K562 (cell line): Measurements from ENCODE around the gene CDH12. TPM values are rescaled to one million over a fixed set of nuclear protein-coding genes. Genes with fewer than 3 reads are reported as not detected.

Experiments used
- ATAC-seq: fragments of 200-7000 bp; cut with Tn5 transposase; 3 replicates; pipeline ENCODE4 v1.9.1; 2020; ENCODE audit warnings: moderate library complexity
- BruUV-seq: library from RNA; stranded (reverse); fragments of 400-500 nt; replicated peaks from 2 replicates; lab custom pipeline; 2021; lab: Mats Ljungman, UMichigan
- CTCF ChIA-PET: fragments of 300-600 bp; formaldehyde crosslinking; extraction: SDS; loops from one replicate; lab custom pipeline; 2021; ENCODE audit warnings: low intra/inter-chr PET ratio; lab: Yijun Ruan, JAX
- POLR2A ChIA-PET: fragments of 300-600, 350-650 bp; sonication (Branson Sonifier 250); formaldehyde crosslinking; extraction: SDS; loops from one replicate; lab custom pipeline; 2021; ENCODE audit warnings: antibody characterized with exemption, inconsistent platforms; lab: Yijun Ruan, JAX
- DNase-seq, 4 experiments: peaks; one replicate each; pipeline versions ENCODE4 v3.0.0 to v3.0.0-alpha.2; 2011 to 2018; ENCODE audit warnings: low spot score in 3 of 4, mixed read lengths in 3 of 4; ENCODE audit errors: extremely low read depth in 1 of 4
- FAIRE-seq: peaks from 2 replicates; lab custom pipeline; 2011; peaks lifted over from hg19 to GRCh38; lab: Jason Lieb, UNC
- H2AFZ ChIP-seq: 2 replicates; pipeline ENCODE4 v1.6.0; 2011; ENCODE audit warnings: low read depth, low read length, control low read depth, inconsistent platforms
- H3K27ac ChIP-seq: fragments of 200-600 bp; 3 replicates; pipeline ENCODE4 v1.8.0; 2011; ENCODE audit warnings: low read depth, mild to moderate bottlenecking, control low read depth, inconsistent platforms, low read length, moderate library complexity, mixed read lengths; ENCODE audit errors: extremely low read depth
- H3K27me3 ChIP-seq, 2 experiments: fragments of 300-600 bp in 1 of 2; 2 replicates in 1 of 2; 3 replicates in 1 of 2; pipeline versions ENCODE4 v1.6.0 to v1.8.0; 2011; ENCODE audit warnings: inconsistent platforms in 2 of 2, low read length in 2 of 2, mild to moderate bottlenecking in 1 of 2, mixed read lengths in 1 of 2, moderate library complexity in 1 of 2; ENCODE audit not compliant: control insufficient read depth in 2 of 2, insufficient read depth in 2 of 2
- H3K36me3 ChIP-seq: fragments of 300-600 bp; 3 replicates; pipeline ENCODE4 v1.8.0; 2011; ENCODE audit warnings: mild to moderate bottlenecking, low read length, inconsistent platforms; ENCODE audit not compliant: control insufficient read depth, insufficient read depth
- H3K4me1 ChIP-seq, 2 experiments: fragments of 200-600 bp in 1 of 2; replicated peaks in 1 of 2; 2 replicates in 1 of 2; 3 replicates in 1 of 2; pipeline versions ENCODE4 v1.5.1 to v1.8.0; 2011; ENCODE audit warnings: inconsistent platforms in 2 of 2, low read length in 2 of 2, mild to moderate bottlenecking in 1 of 2, mixed read lengths in 1 of 2, moderate library complexity in 1 of 2; ENCODE audit not compliant: control insufficient read depth in 2 of 2, insufficient read depth in 2 of 2
- H3K4me2 ChIP-seq: 2 replicates; pipeline ENCODE4 v1.6.1; 2011; ENCODE audit warnings: low read length, control low read depth, inconsistent platforms, mixed read lengths; ENCODE audit not compliant: insufficient read depth
- H3K4me3 ChIP-seq: fragments of 200-600 bp; sonication (generic), shearing (Covaris generic); 2 replicates; pipeline ENCODE4 v1.5.1; 2016; ENCODE audit warnings: control low read depth, inconsistent platforms
- H3K79me2 ChIP-seq: fragments of 200-600 bp; 3 replicates; pipeline ENCODE4 v1.8.0; 2011; ENCODE audit warnings: low read length, inconsistent platforms; ENCODE audit not compliant: control insufficient read depth, insufficient read depth
- H3K9ac ChIP-seq, 2 experiments: 2 replicates each; pipeline versions ENCODE4 v1.6.0 to v1.6.1; 2011; ENCODE audit warnings: low read depth in 2 of 2, low read length in 2 of 2, control low read depth in 1 of 2, inconsistent platforms in 1 of 2, mild to moderate bottlenecking in 1 of 2, mixed read lengths in 1 of 2; ENCODE audit not compliant: insufficient read depth in 1 of 2
- H3K9me1 ChIP-seq: one replicate; pipeline ENCODE4 v1.6.0; 2011; ENCODE audit warnings: inconsistent platforms, mild to moderate bottlenecking, low read length, moderate library complexity; ENCODE audit not compliant: control insufficient read depth, insufficient read depth
- H3K9me3 ChIP-seq: replicated peaks from 2 replicates; pipeline ENCODE4 v1.5.1; 2011; ENCODE audit warnings: low read depth, low read length, inconsistent platforms; ENCODE audit not compliant: control insufficient read depth, insufficient read depth
- H4K20me1 ChIP-seq: replicated peaks from 2 replicates; pipeline ENCODE4 v1.6.1; 2011; ENCODE audit warnings: low read length, inconsistent platforms, mixed read lengths; ENCODE audit not compliant: control insufficient read depth, insufficient read depth
- CEBPB ChIP-seq: fragments of 450-650 bp; IDR thresholded peaks from 2 replicates; pipeline ENCODE4 v1.6.1; 2016; ENCODE audit warnings: missing genetic modification characterization, missing compliant biosample characterization
- DPF2 ChIP-seq: fragments of 450-650 bp; IDR thresholded peaks from 2 replicates; pipeline ENCODE4 v1.6.1; 2016
- GATAD2B ChIP-seq: fragments of 450-650 bp; IDR thresholded peaks from 2 replicates; pipeline ENCODE4 v1.6.1; 2017; ENCODE audit warnings: mild to moderate bottlenecking, borderline replicate concordance
- KAT2B ChIP-seq: IDR thresholded peaks from one replicate; pipeline ENCODE4 v1.6.1; 2012; ENCODE audit warnings: low read depth, mild to moderate bottlenecking, control low read depth, inconsistent platforms, low read length, moderate library complexity
- NFE2 ChIP-seq: IDR thresholded peaks from 2 replicates; pipeline ENCODE4 v1.6.1; 2014; ENCODE audit warnings: antibody characterized with exemption, low read depth
- RAD21 ChIP-seq, 2 experiments: fragments of 250-450 bp in 1 of 2; fragments of 450-650 bp in 1 of 2; sonication (Bioruptor Pico) in 1 of 2; formaldehyde crosslinking in 1 of 2; IDR thresholded peaks in 1 of 2; conservative IDR thresholded peaks in 1 of 2; 2 replicates each; pipeline versions ENCODE4 v1.4.0 to v1.8.0; 2020 to 2022; ENCODE audit warnings: mild to moderate bottlenecking in 2 of 2, moderate library complexity in 1 of 2
- ZBED1 ChIP-seq: IDR thresholded peaks from 2 replicates; pipeline ENCODE4 v1.6.1; 2014
- WGBS: fragments of 100-300 bp; shearing (Covaris generic); methylation state at CpG from one replicate; pipeline ENCODE4 v1.1.6; 2016; ENCODE audit warnings: low coverage, mixed read lengths; ENCODE audit not compliant: insufficient coverage; ENCODE audit errors: missing lambda C conversion rate; 5-methylcytosine and 5-hydroxymethylcytosine counted together
- in situ Hi-C: fragments of 300-500 bp; cut with MboI; formaldehyde crosslinking; loops from 4 replicates; pipeline ENCODE4 v1.15.0; 2018; ENCODE audit warnings: inconsistent platforms, mixed read lengths
- intact Hi-C: fragments of 100-400 bp; cut with micrococcal nuclease; formaldehyde crosslinking; loops from 2 replicates; pipeline ENCODE4 v1.14.2; 2022
- polyA plus RNA-seq, 8 experiments: library from polyadenylated mRNA; depleted of rRNA in 4 of 8; stranded (reverse) in 5 of 8; unstranded in 3 of 8; fragments of >200 nt; fragmentation: Nextera tagmentation in 2 of 8; fragmentation: Illumina TruSeq in 1 of 8; extraction: Ambion mirVana in 2 of 8; extraction: Trizol in 1 of 8; gene quantifications; 2 replicates each; pipeline versions ENCODE4 v1.2.1 to v1.2.3, GENCODE V29; 2011 to 2014; ENCODE audit warnings: inconsistent platforms in 1 of 8, missing spikeins in 1 of 8
- total RNA-seq, 7 experiments: library from RNA; depleted of rRNA in 6 of 7; stranded (reverse); fragments of >200 nt in 6 of 7; fragmentation: Illumina TruSeq in 2 of 7; extraction: Trizol in 2 of 7; gene quantifications; 2 replicates each; pipeline versions ENCODE4 v1.2.1 to v1.2.3, GENCODE V29; 2011 to 2021; ENCODE audit warnings: low replicate concordance in 1 of 7
- TF ChIP-seq, protein P1 (sequence below): fragments of 450-650 bp; IDR thresholded peaks from 2 replicates; pipeline ENCODE4 v1.6.1; 2018; ENCODE audit warnings: mild to moderate bottlenecking, low read depth; ENCODE audit not compliant: partially characterized antibody
- TF ChIP-seq, protein P2 (sequence below), 3 experiments: fragments of 200-800 bp in 1 of 3; fragments of 250-450 bp in 1 of 3; fragments of 450-650 bp in 1 of 3; sonication (Bioruptor Pico) in 1 of 3; sonication (Bioruptor generic) in 1 of 3; formaldehyde crosslinking in 1 of 3; IDR thresholded peaks; 2 replicates each; pipeline versions ENCODE4 v1.6.1 to v1.8.0; 2016 to 2022; ENCODE audit warnings: mild to moderate bottlenecking in 2 of 3, missing genetic modification characterization in 2 of 3, missing compliant biosample characterization in 1 of 3, moderate library complexity in 1 of 3
- TF ChIP-seq, protein P3 (sequence below): sonication (generic); formaldehyde crosslinking; IDR thresholded peaks from 2 replicates; pipeline ENCODE4 v1.8.0; 2022; ENCODE audit warnings: mild to moderate bottlenecking, missing genetic modification reagents

CDH12 gene
- total and polyA plus RNA-seq, 9 of the 15 experiments (the other 6 are each of a cell fraction or from before 2014, with no cell fraction given): 0.03 to 1.7 (median 0.37) TPM

DNA sequence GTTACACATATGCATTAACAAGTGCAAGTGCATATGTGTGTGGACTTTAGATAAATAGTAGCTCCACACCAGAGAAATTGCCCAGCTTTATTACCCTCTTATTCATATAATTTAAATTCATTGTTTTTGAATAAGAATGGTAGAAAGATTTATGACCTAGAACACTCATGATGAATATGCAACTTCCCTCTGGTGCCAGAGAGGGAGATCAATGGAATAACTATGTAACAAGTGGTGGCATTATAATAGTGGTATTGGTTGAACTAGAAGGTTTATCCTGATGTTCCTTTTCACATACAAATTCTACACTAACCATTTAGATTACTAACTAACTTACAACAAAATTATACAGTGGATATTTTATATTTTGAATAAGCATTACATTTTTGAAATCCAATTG lies 607.4 kb downstream of the CDH12 start (continued):
- TF ChIP-seq, protein P1, sequence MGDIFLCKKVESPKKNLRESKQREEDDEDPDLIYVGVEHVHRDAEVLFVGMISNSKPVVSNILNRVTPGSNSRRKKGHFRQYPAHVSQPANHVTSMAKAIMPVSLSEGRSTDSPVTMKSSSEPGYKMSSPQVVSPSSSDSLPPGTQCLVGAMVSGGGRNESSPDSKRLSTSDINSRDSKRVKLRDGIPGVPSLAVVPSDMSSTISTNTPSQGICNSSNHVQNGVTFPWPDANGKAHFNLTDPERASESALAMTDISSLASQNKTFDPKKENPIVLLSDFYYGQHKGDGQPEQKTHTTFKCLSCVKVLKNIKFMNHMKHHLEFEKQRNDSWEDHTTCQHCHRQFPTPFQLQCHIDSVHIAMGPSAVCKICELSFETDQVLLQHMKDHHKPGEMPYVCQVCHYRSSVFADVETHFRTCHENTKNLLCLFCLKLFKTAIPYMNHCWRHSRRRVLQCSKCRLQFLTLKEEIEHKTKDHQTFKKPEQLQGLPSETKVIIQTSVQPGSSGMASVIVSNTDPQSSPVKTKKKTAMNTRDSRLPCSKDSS: no peak
- TF ChIP-seq KAT2B (no peak), GATAD2B (no peak)
- TF ChIP-seq, protein P2, sequence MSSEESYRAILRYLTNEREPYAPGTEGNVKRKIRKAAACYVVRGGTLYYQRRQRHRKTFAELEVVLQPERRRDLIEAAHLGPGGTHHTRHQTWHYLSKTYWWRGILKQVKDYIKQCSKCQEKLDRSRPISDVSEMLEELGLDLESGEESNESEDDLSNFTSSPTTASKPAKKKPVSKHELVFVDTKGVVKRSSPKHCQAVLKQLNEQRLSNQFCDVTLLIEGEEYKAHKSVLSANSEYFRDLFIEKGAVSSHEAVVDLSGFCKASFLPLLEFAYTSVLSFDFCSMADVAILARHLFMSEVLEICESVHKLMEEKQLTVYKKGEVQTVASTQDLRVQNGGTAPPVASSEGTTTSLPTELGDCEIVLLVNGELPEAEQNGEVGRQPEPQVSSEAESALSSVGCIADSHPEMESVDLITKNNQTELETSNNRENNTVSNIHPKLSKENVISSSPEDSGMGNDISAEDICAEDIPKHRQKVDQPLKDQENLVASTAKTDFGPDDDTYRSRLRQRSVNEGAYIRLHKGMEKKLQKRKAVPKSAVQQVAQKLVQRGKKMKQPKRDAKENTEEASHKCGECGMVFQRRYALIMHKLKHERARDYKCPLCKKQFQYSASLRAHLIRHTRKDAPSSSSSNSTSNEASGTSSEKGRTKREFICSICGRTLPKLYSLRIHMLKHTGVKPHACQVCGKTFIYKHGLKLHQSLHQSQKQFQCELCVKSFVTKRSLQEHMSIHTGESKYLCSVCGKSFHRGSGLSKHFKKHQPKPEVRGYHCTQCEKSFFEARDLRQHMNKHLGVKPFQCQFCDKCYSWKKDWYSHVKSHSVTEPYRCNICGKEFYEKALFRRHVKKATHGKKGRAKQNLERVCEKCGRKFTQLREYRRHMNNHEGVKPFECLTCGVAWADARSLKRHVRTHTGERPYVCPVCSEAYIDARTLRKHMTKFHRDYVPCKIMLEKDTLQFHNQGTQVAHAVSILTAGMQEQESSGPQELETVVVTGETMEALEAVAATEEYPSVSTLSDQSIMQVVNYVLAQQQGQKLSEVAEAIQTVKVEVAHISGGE (CRISPR knock-in tag; IDR thresholded peaks at IDR 0.05): no peak

DNA sequence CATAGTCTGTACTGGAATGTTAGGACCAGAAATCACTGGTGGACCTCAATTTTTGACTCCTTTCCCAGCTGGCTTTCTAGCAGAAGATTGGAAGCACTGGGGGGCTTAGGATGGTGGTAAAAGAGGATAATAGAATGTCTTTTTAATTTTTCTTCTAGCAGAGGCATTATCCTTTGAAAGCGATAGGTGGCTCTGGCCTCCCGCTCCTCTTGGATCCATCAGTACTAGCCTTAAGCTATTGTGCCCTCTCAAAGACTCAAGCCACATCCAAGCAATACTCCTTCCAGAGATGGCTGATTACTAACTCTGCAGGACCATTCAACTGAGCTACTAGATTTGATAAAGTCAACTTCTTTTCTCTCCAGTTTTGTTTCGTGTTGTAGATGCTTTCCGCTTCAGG lies 610.6 kb downstream of the CDH12 start:
- 6% methylated on average over 4 of the region's 4 CpGs for WGBS
- BruUV-seq: no TSS peak
- Histone ChIP-seq H3K36me3 (no peaks in the 10 kb centered on the region), H3K27me3 (no peaks in the 10 kb centered on the region), H3K9ac (no peak overlapping the region), H2AFZ (no peak overlapping the region)
- CTCF ChIA-PET: interaction anchor here (0.6 kb wide), 1 partner anchor 1427 kb away, joined by 3 read pairs; no protein-coding TSS in a partner anchor
- TF ChIP-seq CEBPB (tag): no peak
- no peak for TF ChIP-seq NFE2
- TF ChIP-seq ZBED1: no peak
- TF ChIP-seq, protein P3, sequence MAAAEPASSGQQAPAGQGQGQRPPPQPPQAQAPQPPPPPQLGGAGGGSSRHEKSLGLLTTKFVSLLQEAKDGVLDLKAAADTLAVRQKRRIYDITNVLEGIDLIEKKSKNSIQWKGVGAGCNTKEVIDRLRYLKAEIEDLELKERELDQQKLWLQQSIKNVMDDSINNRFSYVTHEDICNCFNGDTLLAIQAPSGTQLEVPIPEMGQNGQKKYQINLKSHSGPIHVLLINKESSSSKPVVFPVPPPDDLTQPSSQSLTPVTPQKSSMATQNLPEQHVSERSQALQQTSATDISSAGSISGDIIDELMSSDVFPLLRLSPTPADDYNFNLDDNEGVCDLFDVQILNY: no peak
- TF ChIP-seq DPF2: no peak
- peak; percentile 11 to 20; a peak in 1 of 4 replicates for TF ChIP-seq RAD21 (CRISPR knock-in tag; conservative IDR thresholded peaks at IDR 0.05 in 1 of 2, IDR thresholded peaks at IDR 0.05 in 1 of 2)
- TF ChIP-seq, all 486 proteins: peak for 1
- H3K9me3 ChIP-seq: no peaks in the 10 kb centered on the region
- H3K4me3 ChIP-seq: no peak overlapping the region
- no peaks in the 10 kb centered on the region for H3K9me1 ChIP-seq
- H3K4me1 ChIP-seq: no peaks in the 10 kb centered on the region
- FAIRE-seq (no peak), ATAC-seq (no peak), DNase-seq (peak in 1 of 4 experiments; percentile 0)
- H4K20me1 ChIP-seq: no peaks in the 10 kb centered on the region
- in situ Hi-C loops: no loop called here
- no peak overlapping the region for H3K27ac ChIP-seq
- no peaks in the 10 kb centered on the region for H3K79me2 ChIP-seq
- no peak overlapping the region for H3K4me2 ChIP-seq
- POLR2A ChIA-PET: no interaction called here
- intact Hi-C loops: no loop called here
